GM21423 (cell line): Measurements from ENCODE around the gene ZNF567.
"Not testable (repeated sequence)": the region's sequence is repeated elsewhere in the genome, so short reads cannot be mapped to it uniquely, and the experiment has no call there.

ENCODE experiments used
- ATAC-seq: cut with Tn5 transposase; IDR thresholded peaks from one replicate; pipeline ENCODE4 v1.9.1; 2021; ENCODE audit warnings: mild to moderate bottlenecking, moderate library complexity; ENCODE audit not compliant: unreplicated experiment

Gene ZNF567

DNA sequence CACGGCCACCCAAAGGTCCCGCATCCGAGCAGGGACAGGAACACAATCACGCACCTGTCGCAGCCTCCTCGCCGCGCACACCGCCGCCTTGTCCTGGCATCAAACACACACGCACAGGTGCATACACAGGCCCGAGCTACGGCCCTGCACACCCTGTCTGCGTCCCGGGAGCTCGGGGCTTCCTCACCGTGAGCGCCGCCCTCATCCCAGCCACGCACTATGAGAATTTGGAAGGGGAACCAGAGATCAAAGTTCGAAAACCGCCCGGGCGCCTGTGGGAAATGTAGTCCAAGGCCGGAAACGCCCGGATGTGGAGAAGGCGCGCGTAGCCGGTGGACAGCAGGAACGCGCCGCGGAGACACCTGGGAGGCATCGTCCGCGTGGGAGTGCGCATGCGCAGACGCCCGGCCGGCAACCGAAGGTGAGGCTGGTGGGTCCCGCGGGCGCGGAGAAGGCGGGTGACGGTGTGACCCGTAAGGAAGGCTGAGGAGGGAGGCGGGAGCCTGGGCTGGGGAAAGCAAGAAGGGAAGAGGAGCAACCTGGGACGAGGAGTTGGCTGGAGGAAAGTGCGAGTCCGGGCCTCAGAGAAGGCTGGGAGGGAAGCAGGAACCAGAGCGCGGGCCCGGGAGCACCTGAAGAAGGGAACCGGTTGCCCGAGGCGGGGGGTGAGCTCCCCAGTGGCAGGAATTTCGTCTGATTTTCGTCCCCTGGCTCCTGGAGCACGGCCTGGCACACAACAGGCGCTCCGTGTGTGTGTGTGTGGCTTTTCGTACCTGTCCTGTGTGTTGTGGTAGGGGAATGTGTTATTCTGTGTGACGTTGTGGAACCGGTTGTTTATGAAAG lies at the start of gene ZNF567:
ZNF567 (plus strand) TSS at position 399 of the 843 bp plus-strand sequence. CDS start 7,256 bp downstream, outside the sequence.
- peak; percentile 94 for ATAC-seq

DNA sequence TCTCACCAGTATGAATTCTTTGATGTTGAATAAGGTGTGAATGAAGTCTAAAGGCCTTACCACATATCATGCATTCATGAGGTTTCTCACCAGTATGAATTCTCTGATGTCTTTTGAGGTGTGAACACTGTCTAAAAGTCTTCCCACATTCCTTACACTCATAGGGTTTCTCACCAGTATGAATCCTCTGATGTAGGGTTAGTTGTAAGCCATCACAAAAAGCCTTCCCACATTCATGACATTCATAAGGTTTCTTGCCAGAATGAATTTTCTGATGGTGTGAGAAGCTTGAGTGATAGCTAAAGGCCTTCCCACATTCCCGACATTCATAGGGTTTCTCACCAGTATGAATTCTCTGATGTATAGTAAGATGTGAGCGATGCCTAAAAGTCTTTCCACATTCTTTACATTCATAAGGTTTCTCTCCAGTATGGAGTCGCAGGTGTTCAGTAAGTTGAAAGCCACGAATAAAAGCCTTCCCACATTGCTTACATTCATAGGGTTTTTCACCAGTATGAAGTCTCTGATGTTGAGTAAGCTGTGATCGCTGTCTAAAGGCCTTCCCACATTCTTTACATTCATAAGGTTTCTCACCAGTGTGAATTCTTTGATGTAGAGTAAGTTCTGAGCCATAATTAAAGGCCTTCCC lies 48.4 kb upstream of the ZNF567 start:
- no peak for ATAC-seq

DNA sequence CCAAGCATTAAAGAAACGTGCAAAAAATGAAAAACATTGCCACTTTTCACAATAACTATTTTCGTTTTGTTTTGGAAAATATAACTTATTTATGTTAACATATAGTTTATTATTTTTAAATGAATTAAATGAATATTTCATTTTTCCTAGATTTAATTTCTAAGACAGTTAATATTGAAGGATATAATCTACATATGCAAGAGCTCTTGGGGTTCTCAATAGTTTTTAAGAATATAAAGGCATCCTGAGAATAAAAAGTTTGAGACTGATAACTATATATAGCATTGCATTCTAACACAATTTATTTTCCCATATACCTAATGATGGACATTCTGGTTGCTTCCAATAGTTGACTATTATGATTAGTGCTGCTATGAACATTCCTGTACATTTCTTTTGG lies 40.7 kb upstream of the ZNF567 start:
- no peak for ATAC-seq

DNA sequence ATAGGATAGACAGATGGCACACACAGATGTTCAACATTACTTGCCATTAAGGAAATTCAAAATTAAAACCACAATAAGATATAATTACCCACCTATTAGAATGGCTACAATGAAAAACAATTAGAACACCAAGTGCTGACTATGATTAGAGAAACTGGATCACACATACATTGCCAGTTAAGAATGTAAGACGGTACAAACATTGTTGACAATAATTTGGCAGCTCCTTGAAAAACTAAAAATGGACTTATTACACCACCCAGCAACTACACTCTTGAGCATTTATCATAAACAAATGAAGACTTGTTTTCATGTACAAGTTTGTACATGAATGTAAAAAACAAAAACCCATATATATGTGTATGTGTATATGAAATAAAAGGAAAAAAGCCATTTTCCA lies 34.5 kb upstream of the ZNF567 start:
- ATAC-seq = no peak

DNA sequence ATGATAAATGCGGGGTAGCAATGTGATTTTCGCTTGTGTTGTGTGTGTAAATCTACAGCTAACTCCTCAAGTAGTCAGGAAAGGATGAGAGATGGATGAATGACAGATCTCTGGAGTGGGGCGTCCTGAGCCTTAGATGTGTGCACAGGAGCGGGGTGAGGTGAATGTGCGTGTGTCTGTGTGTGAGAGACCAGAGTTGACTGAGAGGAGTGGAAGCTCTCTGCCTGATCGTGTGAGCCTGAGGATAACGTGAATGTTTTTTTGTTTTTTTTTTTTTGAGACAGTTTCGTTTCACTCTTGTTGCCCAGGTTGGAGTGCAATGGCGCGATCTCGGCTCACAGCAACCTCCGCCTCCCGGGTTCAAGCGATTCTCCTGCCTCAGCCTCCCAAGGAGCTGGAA lies 21.6 kb upstream of the ZNF567 start:
- no peak for ATAC-seq

DNA sequence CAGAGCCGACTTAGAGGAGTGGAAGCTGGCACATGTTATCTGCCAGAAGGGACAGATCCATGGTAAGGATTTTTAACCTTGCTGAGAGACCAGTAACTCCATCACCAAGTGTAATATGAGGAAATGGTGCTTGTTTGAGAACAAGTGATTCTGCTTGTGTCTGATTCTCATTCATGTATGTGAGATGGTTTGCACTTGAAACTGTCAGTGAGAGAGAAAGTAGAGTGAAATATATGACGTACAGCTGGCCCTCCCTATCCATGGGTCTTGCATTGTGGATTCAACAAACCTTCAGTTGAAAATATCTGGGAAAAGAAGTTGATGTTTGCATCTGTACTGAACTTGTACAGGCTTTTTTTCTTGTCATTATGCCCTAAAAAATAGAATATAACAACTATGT lies 18.8 kb upstream of the ZNF567 start:
- no peak for ATAC-seq

DNA sequence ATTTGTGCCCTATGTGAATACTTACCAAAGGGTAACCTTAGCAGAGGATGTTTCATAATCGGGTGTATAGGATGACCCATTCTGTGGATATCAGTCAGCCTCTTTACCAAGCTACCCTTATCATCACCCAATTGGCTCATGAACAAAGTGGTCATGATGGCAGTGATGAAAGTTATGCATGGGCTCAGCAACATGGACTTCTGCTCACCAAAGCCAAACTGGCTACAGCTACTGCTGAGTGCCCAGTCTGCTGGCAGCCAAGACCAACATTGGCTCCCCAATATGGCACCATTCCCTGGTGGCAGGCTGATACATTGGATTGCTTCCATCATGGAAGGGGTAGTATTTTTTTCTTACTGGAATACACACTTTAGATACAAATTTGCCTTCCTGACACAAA lies 15.0 kb upstream of the ZNF567 start:
- no peak for ATAC-seq

DNA sequence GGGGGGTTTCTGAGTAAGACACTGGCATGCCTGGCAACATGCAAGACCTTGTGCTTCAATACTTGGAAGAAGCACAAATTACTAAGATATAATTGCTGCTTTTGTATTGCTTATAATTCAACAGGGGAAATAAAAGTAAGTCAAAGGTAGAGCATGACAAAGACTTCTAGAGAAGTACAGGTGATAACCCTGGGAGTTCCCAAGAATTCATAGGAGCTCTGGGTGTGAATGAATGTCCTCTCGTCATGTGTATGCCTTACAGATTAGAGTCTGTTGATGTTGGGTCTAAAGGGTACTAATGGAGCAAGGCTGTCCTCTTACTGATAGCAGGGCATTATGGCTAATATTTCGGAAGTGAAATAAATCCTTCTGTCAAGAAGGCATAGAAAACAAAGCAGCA lies 13.2 kb upstream of the ZNF567 start:
- ATAC-seq = no peak

DNA sequence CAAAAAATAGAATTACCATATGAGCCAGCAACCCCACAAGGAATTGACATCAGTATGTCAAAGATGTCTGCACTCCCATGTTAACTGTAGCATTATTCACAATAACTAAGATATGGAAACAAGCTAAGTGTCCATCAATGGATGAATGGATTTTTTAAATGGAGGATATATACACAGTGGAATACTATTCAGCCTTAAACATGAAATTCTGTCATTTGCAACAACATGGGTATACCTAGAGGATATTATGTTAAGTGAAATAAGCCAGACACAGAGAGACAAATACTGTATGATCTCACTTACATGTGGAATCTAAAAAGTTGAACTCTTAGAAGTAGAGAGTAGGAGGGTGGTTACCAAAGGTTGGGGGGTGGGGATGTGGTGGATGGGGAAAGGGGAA lies 8.0 kb upstream of the ZNF567 start:
- no peak for ATAC-seq

DNA sequence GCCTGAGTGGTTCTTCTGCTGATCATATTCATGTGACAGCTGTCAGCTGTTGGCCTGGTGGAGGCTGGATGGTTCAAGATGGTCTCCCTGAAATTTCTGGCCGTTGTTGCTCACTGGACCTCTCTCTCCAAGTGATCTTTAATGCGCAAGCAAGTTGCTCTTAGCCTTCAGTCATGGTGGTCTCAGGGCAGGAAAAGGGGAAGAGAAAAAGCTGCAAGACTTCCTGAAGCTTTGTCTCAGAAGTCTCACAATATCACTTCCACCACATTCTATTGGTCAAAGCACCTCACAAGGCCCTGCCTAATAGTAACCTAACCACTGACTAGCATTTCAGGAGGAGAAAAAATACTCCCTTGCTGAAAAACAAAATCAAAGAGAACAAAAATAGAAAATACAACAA lies 1.6 kb upstream of the ZNF567 start:
- no peak for ATAC-seq

DNA sequence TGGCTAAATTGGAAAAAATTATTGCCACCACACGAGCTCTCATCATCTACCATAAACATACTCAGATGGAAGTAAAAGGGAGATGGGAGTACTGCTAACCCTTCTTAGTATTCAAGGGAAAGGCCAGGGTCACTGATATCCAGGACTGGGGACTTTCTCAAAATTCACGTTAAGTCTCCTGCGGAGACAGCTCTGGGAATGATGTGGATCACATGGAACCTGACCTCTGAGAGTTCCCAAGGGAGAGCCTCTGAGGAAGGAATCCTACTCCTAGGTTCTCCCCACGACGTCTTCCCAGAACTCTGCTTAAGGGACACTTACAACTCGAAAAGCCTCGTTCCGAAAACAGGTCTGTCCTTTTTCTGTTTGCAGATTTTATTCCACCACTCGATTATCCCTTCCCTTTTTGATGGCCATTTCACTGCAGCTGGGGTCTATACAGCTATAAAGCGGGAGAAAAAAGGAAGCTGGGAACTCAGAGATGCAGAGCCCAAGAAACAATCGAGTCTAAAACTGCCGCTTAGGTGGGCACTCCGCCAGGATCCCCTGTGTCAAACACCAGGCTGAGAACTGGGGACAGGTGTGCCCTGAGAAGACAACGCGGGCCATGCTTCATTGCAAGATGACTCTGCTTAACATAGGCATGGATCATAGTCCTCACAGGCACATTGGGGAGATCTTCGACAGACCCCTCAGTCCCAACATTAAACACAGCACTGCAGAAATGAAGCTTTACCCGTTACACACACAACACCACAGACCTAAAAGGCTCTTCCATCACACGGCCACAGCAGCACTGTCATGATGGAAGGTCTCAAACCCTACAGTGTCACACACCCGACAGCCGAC lies 823 bp upstream of the ZNF567 start:
- no peak for ATAC-seq

DNA sequence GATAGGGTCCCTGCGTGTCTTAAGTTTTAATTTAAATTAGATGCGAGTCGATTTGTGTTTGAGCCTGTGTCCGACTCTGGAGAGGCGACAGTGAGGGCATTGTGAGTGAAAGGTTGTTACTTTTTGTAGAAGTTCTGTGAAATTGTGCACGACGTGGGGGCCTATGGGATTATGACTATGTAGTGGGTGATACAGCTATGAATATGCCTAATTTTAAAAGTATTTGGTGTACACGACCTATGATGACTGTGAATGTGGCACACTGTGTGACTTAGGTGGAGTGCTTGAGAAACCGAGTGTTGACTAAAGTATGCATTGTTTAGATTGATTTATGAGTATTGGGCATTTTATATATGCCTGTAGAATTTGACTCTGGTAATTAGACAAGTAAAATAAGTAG lies 646 bp downstream of the ZNF567 start:
- no peak for ATAC-seq

DNA sequence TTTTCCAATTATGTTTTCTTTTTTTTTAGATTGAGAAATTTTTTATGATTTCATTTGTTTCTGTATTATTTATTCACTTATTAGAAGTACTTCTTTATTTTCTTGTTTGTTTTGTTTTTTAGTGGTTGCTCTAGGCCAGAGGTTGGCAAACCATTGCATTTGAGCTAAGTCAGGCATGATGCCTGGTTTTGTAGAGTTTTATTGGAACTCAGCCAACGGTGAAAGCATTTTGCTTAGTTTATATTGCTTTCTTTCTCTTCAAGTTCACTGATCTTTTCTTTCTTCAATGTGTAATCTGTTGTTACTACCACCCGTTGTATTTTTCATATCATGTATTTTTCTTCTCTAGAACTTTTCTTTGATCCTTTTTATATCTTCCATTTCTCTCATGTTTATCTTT lies 19.7 kb downstream of the ZNF567 start:
- no peak for ATAC-seq

DNA sequence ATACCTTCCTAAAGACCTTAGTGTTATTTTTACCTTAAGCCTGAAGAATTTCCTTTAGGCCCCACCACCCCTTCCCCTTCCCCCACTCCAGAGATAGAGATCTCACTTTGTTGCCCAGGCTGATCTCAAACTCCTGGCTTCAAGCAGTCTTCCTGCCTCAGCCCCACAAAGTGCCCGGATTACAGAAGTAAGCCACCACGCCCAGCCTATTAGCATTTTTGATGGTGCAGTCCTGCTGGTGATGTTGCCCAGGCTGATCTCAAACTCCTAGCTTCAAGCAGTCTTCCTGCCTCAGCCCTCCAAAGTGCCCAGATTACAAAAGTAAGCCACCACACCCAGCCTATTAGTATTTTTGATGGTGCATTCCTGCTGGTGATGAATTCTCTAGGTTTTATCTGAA lies 22.0 kb downstream of the ZNF567 start:
- no peak for ATAC-seq

DNA sequence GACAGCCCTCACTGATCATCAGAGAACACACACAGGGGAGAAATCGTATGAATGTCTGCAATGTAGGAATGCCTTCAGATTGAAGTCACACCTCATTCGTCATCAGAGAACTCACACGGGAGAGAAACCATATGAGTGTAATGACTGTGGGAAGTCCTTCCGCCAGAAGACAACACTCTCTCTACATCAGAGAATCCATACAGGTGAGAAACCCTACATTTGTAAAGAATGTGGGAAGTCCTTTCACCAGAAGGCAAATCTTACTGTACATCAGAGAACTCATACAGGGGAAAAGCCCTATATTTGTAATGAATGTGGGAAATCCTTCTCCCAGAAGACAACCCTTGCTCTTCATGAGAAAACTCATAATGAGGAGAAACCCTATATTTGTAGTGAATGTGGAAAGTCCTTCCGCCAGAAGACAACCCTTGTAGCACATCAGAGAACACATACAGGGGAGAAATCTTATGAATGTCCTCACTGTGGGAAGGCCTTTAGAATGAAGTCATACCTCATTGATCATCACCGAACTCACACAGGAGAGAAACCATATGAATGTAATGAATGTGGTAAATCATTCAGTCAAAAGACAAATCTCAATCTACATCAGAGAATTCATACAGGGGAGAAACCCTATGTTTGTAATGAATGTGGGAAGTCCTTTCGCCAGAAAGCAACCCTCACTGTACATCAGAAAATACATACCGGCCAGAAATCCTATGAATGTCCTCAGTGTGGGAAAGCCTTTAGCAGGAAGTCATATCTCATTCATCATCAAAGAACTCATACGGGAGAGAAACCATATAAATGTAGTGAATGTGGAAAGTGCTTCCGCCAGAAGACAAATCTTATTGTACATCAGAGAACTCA lies 32.5 kb downstream of the ZNF567 start:
- ATAC-seq = no peak

DNA sequence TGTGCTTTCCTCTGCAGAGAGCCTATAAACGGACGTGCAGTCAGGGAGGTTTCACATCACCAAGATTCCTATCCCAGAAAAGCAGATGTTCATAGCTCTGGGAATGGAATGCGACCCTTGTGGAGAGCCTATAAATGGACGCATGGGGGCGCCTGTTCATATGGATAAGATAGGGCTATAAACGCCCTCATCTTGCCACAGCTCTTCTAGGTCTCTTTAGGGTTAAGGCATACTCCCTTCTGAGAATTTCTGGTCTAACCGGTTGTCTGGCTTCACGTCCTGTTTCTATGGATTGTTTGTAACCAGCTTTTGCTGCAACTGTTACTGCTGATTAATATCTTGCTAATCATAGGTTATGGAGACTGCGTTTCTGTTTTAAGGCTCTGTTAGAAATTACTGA lies 48.8 kb downstream of the ZNF567 start:
- not testable (repeated sequence) for ATAC-seq

DNA sequence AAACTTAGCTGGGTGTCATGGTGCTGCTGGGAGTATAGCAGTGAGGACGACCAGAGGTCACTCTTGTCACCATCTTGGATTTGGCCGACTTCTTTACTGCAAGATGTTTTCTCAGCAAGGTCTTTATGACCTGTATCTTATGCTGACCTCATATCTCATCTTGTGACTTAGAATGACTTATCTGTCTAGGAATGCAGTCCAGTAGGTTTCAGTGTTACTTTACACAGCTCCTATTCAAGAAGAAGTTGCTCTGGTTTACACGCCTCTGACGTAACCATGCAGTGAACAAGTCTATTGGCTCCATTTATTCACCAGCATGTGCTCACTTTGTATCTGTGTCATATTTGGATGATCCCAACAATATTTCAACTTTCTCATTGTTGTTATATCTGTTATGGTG lies 58.5 kb downstream of the ZNF567 start:
- no peak for ATAC-seq

DNA sequence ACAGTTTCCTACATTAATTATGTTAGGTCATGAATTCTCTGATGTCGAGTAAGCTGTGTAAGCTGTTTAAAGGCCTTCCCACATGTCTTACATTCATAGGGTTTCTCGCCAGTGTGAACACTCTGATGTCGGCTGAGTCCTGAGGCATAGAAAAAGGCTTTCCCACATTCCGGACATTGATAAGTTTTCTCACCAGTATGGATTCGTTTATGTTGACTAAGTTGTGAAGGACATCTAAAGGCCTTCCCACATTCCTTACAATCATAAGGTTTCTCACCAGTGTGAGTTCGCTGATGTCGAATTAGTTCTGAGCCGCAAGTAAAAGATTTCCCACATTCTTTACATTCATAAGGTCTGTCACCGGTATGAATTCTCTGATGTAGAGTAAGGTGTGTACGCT lies 60.3 kb downstream of the ZNF567 start:
- no peak for ATAC-seq

DNA sequence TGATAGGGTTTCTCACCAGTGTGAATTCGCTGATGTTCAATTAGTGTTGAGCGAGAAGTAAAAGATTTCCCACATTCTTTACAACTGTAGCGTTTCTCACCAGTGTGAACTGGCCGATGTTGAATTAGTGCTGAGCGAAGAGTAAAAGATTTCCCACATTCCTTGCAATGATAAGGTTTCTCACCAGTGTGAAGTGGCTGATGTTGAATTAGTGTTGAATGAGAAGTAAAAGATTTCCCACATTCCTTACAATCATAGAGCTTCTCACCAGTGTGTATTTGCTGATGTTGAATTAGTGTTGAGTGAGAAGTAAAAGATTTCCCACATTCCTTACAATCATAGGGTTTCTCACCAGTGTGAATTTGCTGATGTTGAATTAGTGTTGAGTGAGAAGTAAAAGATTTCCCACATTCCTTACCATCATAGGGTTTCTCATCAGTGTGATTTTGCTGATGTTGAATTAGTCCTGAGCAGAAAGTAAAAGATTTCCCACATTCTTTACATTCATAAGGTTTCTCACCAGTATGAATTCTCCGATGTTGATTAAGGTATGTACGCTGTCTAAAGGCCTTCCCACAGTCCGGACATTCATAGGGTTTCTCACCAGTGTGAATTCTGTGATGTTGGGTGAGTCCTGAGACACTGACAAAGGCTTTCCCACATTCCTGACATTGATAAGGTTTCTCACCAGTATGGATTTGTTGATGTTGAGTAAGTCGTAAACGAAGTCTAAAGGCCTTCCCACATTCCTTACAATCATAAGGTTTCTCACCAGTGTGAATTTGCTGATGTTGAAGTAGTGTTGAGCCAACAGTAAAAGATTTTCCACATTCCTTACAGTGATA lies 61.2 kb downstream of the ZNF567 start:
- ATAC-seq = no peak

DNA sequence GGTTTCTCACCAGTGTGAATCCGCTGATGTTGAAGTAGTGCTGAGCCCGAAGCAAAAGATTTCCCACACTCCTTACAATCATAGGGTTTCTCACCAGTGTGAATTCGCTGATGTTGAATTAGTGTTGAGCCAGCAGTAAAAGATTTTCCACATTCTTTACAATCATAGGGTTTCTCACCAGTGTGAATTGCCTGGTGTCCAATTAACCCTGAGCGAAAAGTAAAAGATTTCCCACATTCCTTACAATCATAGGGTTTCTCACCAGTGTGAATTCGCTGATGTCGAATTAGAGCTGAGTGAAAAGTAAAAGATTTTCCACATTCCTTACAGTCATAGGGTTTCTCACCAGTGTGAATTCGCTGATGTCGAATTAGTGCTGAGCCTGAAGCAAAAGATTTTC lies 62.2 kb downstream of the ZNF567 start:
- ATAC-seq = not testable (repeated sequence)
